HG02884 (cell line): ENCODE data around the gene NKX6-2.

ENCODE experiments used
- ATAC-seq: cut with Tn5 transposase; IDR thresholded peaks from one replicate; pipeline ENCODE4 v1.9.1; 2021; ENCODE audit warnings: mild to moderate bottlenecking, moderate library complexity; ENCODE audit not compliant: unreplicated experiment

Gene NKX6-2

DNA sequence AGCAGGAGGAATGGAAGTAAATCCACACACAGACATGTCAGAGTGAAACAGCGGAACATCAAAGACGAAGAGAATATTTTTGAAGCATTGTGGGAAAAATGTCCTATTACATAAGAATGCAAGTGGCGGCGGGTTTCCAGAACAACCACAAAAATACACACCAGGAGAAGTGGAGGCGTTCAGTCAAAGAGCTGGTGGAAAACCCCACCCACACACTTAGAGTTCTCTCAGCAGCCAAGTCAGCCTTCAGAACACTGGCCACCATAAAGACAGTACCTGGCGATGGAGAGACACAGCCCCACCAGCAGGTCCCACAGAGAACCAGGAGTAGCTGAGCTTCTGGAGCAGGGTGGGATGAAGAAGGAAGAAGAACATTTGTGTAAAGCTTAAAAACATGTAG is 23.7 kb downstream of the NKX6-2 start:
- no peak for ATAC-seq

DNA sequence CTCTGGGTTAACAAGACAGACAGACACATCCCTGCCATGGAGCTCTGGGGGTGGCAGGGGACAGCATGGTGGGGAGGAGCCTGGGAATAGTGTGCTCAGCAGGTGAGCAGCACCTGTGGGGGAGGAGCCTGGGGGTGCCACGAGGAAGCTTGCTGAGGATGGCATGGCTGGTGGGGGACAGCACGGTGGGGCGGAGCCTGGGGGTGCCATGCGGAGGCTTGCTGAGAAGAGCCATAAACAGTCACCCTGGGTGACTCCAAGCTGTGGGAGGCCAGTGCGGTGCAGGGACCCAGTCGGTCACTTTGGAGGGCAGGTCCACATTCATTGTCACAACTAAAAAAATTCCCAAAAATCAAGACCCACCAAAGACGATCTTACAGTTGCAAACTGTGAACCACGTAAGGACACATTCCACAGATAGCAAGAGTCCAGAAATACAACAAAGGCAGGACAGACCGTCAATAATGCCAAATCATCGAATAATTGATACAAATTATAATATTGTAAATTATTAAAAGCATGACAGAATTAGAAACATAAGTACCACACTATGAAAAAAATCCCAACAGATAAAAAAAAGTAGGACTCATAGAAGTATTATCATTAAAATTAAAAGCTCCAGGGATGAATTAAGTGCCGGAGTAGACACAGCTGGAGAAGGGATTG is 24.4 kb downstream of the NKX6-2 start:
- no peak for ATAC-seq

DNA sequence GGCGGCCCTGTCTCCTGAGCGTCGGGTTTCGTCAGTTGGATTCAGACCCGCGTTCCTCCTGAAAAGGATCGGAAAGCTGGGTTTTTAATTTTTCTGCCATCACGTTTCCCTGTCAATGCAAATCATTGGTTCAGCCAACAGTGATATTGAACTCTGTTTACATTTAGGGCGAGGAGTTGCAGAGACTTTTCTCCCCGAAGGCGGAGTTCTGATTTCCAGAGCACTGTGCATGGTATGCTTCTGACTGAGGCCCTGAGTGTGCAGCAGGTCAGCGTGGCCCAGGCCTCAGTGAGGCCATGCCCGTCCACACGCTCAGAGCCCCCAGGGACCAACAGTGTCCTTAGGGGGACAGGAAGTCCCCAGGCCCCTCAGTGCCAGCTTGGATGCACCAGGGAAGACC is 27.1 kb downstream of the NKX6-2 start:
- ATAC-seq: no peak

DNA sequence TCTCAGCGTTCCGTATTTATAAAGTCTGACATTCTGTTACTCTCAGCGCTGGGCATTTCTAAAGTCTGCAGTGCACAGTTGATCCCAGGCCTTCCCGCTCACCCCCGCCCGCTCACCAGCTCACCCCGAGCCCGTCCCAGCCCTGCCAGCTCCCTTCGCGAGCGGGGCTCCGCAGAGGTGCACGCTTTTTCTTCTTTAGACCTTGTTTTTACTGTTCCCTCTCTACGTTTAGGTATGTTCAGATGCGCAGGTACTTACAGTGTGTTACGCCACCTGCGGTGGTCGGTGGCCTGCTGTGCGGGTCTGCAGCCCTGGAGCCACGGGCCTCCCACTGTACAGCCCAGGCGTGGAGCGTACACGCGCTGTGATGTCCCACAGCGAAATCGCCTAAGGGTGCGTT is 28.8 kb downstream of the NKX6-2 start:
- no peak for ATAC-seq

DNA sequence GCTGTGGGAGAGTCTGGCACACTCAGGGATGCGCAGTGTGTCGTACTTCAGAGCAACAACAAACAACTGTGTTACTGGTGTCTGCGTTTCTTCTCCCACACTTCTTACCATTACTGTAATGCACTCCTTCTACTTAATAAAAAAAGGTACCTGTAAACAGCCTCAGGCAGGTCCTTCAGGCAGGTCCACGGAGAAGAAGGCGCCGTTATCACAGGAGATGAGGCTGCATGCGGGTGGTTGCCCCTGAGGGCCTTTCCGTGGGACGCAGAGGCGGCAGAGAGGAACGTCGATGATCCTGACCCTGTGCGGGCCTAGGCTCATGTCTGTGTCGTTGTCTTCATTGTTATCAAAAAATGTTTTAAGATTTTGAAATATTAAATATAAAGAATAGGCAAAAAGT is 29.4 kb downstream of the NKX6-2 start:
- no peak for ATAC-seq

DNA sequence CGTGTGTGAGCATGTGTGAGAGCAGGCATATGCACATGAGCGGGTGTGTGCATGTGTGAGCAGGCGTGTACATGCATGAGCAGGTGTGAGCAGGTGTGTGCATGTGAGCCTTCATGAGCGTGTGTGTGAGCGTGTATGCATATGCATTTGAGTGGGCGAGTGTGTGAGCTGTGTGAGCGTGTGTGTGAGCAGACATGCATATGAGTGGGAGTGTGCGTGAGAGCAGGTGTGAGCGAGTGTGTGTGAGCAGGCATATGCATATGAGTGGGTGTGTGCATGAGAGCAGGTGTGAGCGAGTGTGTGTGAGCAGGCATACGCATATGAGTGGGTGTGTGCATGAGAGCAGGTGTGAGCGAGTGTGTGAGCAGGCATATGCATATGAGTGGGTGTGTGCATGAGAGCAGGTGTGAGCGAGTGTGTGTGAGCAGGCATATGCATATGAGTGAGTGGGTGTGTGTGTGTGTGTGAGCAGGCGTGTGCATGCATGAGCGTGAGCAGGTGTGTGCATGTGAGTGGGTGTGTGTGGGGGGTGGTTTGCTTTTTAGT is 30.7 kb downstream of the NKX6-2 start:
- no peak for ATAC-seq

DNA sequence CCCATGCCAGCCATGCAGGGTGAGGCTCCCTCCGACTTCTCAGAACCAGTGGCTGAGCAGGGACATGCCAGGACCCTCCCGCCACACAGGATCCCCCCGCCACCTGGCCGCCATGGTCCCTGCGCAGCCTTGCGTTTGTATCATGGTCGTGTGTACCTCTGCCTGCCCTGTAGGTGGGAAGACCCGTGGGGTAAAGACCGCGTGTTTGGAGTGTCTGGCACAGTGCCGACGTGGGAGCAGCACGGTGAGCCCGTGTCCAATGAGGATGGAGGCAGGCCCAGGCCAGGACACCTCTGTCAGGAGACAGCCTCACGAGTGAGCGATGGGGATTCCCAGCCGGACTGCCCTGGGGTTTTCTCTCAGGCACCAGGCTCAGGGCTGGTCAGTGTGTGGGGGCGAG is 31.9 kb downstream of the NKX6-2 start:
- ATAC-seq: no peak

DNA sequence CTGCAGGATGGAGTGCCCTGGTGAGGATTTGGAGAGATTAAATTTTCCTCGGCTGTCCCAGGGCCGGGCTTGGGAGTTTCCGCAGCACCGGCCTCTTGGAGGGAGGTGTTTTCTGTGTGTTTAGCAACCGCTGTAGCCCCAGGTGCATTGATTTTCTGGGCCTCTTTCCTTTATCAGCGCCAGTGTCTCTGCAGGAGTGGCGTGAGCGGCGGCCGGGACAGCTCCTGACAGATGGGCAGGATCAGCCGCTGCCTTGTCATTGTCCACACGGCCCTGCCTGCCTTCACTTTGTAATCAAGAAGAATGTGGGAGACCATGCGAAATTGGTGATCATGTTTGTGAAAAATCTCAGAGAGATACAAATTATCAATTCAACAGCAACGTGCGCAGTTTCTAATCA is 32.4 kb downstream of the NKX6-2 start:
- no peak for ATAC-seq

DNA sequence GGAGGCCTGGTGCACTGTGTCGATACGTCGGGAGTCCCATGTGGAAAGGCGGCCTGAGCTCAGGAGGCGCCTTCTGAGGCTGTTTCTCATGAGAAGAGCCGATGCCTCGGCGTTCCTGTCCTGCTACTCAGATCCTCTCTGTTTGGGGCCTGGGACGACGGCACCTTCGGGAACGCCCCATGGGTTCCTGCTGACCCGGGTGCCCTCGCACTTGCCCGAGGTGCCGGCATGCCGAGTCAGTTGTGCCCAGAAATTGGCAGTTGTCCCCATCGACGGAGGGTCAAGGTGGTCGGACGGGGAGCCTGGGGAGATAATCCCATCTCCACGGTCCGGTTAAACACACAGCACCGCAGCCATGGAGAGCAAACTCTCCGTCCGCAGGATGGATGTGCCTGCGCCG is 33.0 kb downstream of the NKX6-2 start:
- ATAC-seq: no peak

DNA sequence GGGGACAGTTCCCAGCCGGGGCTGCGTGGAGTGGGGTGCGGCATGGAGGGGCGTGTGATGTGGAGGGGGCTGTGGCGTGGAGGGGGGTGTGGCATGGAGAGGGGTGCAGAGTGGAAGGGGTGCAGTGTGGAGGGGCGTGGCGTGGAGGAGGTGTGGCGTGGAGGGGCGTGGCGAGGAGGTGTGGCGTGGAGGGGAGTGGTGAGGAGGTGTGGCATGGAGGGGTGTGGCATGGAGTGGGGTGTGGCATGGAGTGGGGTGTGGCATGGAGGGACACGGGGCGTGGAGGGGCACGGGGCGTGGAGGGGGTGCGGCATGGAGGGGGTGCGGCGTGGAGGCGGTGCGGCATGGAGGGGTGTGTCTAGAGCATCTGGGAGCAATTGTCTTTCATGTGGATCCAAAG is 33.6 kb downstream of the NKX6-2 start:
- ATAC-seq: no peak

DNA sequence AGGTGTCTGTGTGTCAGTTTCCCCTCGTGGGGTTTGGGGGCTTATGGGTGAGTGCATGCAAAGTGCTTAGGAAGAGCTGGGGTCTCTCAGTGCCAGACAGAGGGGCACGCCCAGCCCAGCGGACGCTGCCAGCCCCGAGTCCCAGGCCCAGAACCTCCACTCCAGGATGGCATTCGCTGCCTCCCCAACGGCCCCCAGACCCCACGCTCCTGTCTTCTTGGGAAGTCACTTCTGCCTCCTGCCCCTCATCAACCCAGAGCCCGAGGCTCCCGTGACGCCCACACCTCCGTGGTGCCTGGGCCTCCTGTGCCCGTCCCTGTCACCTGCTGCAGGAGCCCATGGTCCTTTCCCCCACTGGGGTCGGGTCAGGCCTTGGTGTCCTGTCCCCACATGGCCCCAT is 35.0 kb downstream of the NKX6-2 start:
- ATAC-seq: no peak

DNA sequence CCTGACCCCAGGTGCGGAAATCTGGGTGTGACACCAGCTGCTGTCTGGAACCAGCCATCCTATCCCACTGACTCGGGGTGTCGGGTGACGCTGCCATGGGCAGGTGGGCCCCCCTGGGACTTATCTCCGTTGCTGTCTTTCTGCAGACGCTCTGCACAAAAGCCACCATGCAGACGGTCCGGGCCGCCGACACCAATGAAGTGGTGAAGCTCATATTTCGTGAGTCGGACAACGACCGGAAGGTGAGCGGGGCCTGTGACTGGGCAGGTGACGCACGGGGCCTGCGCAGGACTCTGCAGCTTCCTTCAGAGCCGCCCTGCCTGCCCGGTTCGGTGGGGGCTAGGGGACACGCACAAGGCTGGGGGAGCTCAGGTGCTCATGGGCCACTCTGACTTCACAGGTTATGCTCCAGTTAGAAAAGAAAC is 36.6 kb downstream of the NKX6-2 start:
- no peak for ATAC-seq

DNA sequence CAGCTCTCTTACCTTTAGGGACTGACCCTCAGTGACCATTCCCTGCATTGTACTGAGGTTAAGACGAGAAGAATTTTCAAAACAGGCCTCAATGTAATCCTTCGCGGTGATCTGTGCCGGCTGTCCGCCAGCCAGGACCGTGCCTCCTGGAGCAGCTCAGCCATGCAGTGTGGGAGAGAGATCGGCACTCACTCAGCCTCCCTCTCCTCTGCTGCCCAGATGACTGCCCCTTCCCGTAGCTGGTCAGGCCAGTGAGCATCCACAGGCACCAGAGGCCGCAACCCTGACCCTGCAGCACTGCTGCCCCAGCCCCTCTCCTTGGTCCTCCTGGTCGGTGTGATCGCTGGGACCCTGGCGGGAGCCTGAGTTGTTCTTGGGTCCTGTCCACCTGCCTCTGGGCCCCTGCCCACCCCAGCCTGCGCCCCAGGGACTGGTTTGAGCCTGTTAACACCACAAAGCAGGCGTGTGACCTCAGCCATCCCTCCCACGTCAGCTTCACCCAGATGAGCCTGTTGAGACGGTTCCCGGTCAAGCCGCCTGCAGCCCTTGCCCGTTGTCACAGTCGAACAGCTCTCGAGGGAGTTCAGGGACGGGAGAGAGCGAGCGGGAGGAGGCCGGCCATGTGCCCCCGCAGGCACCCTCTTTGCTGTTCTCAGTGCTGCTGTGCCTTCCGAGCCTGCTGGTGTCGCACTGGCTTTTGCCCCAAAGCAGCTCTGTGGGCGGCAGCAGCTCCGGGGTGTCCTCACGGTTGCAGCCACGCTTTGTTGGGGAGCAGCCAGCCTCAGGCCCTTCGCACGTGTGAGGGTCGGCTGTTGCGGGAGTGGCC is 37.2 kb downstream of the NKX6-2 start:
- ATAC-seq: no peak

DNA sequence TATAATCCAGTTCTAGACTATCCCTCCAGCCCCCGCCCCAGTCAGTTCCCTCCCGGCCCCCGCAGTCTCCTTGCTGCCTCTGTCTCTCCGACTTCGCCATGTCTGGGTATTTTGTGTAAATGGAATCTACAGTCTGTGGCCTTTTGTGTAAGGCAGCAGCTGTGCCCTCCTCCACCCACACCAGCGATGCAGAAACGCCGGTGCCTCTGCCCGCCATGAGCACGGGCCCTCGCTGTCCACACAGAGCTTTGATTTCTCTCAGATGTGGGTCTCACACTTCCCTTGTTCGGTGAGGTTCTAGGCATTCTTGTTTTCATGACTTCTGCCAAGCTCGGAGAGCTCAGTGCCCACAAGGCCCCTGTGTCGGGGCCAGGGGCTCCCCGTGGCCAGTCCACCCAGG is 37.8 kb downstream of the NKX6-2 start:
- no peak for ATAC-seq

DNA sequence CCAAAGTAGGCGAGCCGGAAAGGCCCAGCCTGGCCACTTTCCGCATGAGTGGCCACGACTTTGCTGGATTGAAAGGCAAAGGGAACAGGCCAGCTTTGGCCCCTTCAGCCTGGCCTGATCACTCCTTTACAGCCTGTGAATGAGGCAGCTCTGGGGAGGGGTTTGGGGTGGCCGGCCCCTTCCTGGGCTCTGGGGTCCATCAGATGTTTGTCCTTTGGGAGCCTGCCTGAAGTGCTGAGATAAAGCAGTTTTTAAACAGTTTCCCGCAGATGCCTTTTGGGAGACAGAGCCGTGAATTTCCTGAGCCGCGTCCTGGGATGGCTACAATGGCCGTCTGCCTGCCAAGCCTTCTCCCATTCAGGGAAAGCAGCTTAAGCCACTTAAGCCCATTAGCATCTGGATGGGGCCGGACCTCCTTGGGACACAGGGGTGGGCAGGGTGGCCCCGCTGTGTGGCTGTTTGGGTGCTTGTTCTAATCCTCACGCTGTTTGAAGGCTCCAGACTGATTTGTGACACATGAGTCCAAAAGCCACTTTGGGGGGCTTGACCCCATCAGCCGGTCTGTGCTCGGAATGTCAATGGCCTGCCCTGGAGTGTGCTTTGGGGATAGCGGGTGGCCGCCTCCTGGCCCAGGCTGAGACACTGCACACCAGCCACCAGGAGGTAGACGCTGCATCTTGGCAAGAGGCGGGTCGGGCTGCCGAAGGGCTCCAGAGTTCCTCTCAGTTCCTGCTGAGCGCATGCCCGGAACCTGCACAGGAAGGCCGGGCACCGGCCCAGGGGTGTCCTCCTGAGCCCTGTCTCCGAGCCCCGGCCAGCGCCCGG is 38.9 kb downstream of the NKX6-2 start:
- ATAC-seq: no peak

DNA sequence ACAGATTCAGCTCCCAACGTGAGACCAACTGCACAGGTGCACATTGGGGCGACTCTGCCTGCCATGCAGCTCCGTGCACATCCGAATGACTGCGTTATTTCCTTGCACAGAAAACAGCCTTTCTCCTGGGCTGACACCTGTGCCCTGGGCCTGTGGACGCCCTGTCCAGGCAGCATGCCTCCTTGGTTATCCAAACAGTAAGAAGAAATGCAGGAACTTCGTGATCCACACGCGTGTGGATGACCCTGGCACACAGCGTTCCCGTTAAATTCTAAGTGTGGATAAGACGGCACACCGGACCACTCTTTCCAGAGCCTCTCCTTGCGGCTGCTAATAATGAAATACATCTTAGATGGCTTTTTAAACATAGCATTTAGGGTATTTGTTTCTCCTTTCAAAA is 39.6 kb downstream of the NKX6-2 start:
- no peak for ATAC-seq

DNA sequence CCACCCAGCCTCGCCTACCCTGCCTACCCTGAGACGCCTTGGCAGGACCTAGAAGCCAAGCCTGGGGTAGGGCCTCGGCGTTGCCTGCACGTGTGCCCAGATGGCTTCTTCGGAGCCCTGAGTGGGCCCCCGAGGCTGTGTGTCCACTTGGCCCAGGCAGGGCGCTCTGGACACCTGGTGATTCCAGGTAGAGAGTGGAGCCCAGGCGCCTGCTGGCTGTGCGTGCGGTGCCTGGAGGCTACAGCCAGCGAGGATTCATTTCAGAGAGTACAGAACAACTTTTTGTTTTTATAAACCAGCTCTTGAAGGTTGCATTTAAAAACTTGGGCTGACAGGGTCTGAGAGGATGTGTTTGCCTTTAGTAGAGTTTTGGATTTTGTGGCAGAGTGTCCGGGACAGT is 40.0 kb downstream of the NKX6-2 start:
- ATAC-seq: no peak

DNA sequence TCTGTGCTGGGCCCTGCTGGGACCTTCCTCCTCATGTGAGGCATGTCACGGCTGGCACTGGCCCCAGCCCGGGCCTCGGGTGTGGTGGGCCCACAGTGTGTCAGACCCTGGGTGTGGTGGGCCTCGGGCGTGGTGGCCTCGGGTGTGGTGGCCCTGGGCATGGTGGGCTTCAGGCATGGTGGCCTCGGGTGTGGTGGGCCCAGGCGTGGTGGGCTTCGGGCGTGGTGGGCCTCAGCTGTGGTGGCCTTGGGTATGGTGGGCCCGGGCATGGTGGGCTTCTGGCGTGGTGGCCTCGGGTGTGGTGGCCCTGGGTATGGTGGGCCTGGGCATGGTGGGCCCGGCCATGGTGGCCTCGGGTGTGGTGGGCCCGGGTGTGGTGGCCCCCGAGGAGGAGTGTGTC is 40.4 kb downstream of the NKX6-2 start:
- no peak for ATAC-seq

DNA sequence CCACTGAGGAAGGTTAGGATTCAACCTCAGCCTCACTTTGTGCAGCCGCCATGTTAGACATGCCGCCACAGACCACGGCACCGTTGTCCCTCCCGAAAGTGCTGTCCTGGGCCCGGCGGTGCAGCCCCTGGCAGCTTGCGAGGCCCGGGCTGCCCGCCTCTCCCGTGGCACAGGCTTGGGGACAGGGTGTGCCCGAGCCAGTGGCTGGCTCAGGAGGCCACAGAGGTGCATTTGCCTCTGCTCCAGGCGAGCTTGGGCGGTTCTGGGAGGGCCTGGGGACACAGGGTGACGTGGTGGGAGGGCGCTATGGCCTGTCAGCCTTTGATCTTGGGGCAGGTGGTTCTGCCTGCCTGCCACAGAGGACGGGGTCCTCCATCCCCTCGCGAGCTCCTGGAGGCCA is 41.1 kb downstream of the NKX6-2 start:
- ATAC-seq: no peak

DNA sequence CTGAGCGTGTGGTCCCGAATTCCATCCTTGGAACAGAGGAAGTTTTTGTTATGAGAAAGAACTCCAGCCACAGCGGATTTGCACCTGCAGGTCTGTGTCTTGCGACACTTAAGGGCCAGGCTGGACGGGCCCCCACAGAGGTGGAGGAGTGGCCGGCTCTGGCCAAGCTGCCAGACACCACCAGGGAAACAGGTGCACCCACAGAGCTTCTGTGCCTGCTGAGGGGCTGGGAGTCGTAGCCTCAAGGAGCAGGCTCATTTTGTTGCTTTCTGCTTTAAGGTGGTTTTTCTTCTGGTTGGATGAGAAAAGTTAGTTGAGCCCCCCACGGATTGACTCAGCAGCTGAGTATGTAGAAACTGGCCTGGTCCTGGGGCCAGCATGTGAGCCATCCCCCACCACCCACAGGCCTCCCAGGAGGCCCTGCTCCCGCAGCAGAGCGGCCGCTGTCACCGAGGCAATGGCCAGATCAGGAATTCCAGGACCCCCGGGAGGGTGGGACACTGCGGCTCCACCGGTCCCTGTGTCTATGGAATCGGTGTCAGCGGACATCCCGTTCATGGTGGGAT is 41.9 kb downstream of the NKX6-2 start:
- no peak for ATAC-seq
